MM.1S (cell line): ENCODE measurements around the gene MEIS2.

Experiments used
- CTCF ChIP-seq: fragments of 300-600 bp; sonication (generic); IDR thresholded peaks from 2 replicates; pipeline ENCODE4 v1.5.1; 2016; ENCODE audit warnings: antibody characterized with exemption, low read length, mixed read lengths
- EZH2 ChIP-seq: fragments of 300-600 bp; sonication (generic); optimal IDR thresholded peaks from 2 replicates; pipeline ENCODE3; 2017; ENCODE audit warnings: low read depth, mild to moderate bottlenecking, antibody characterized with exemption, low read length, mixed read lengths
- EZH2phosphoT487 ChIP-seq: fragments of 300-600 bp; sonication (generic); IDR thresholded peaks from 2 replicates; pipeline ENCODE4 v1.6.1; 2018; ENCODE audit warnings: antibody characterized with exemption, low read length

- TF ChIP-seq CTCF: no peak
- TF ChIP-seq EZH2: no peak
- no peak for TF ChIP-seq EZH2phosphoT487
These were observed 71.6 kb downstream of the MEIS2 start for GRCh38 chr15:37028625-37029296.
